OCI-M2 (cell line): Measurements from ENCODE around the gene AP3B1.

Source experiments
- DNase-seq: peaks from one replicate; lab custom pipeline; 2025; ENCODE audit not compliant: unreplicated experiment; lab: John Stamatoyannopoulos, UW

Gene AP3B1

GRCh38 chr5:78289911-78290310 lies 4.6 kb downstream of the AP3B1 start:
- DNase-seq: no peak

- DNase-seq: no peak
Observed at GRCh38 chr5:78288246-78288645, 6.3 kb downstream of the AP3B1 start.

GRCh38 chr5:78287833-78288232 lies 6.7 kb downstream of the AP3B1 start:
- DNase-seq: no peak

- no peak for DNase-seq
Observed at GRCh38 chr5:78287169-78287568, 7.3 kb downstream of the AP3B1 start.

GRCh38 chr5:78286290-78286689 lies 8.2 kb downstream of the AP3B1 start:
- no peak for DNase-seq

GRCh38 chr5:78283802-78284201 lies 10.7 kb downstream of the AP3B1 start:
- DNase-seq: no peak

- DNase-seq: no peak
Observed at GRCh38 chr5:78283105-78283504, 11.4 kb downstream of the AP3B1 start.

GRCh38 chr5:78280261-78280660 lies 14.2 kb downstream of the AP3B1 start:
- no peak for DNase-seq

- DNase-seq: no peak
Observed at GRCh38 chr5:78279194-78279593, 15.3 kb downstream of the AP3B1 start.

GRCh38 chr5:78277715-78278114 lies 16.8 kb downstream of the AP3B1 start:
- DNase-seq: no peak

GRCh38 chr5:78275998-78276543 lies 18.4 kb downstream of the AP3B1 start:
- DNase-seq: no peak

- no peak for DNase-seq
Observed at GRCh38 chr5:78274540-78275197, 19.8 kb downstream of the AP3B1 start.

GRCh38 chr5:78273436-78273835 lies 21.1 kb downstream of the AP3B1 start:
- DNase-seq: no peak

- no peak for DNase-seq
Observed at GRCh38 chr5:78271766-78272165, 22.7 kb downstream of the AP3B1 start.

GRCh38 chr5:78269088-78269703 lies 25.3 kb downstream of the AP3B1 start:
- no peak for DNase-seq

GRCh38 chr5:78268356-78268755 lies 26.1 kb downstream of the AP3B1 start:
- no peak for DNase-seq

GRCh38 chr5:78265163-78265562 lies 29.3 kb downstream of the AP3B1 start:
- DNase-seq: no peak

- no peak for DNase-seq
Observed at GRCh38 chr5:78264600-78264999, 29.9 kb downstream of the AP3B1 start.

- DNase-seq: no peak
Observed at GRCh38 chr5:78260771-78261170, 33.7 kb downstream of the AP3B1 start.

- DNase-seq: no peak
Observed at GRCh38 chr5:78253201-78253600, 41.3 kb downstream of the AP3B1 start.

GRCh38 chr5:78252715-78253114 lies 41.8 kb downstream of the AP3B1 start:
- no peak for DNase-seq

GRCh38 chr5:78251663-78252284 lies 42.7 kb downstream of the AP3B1 start:
- DNase-seq: no peak
